Measurements from ENCODE around the gene HOTAIR.

The HOTAIR gene

DNA sequence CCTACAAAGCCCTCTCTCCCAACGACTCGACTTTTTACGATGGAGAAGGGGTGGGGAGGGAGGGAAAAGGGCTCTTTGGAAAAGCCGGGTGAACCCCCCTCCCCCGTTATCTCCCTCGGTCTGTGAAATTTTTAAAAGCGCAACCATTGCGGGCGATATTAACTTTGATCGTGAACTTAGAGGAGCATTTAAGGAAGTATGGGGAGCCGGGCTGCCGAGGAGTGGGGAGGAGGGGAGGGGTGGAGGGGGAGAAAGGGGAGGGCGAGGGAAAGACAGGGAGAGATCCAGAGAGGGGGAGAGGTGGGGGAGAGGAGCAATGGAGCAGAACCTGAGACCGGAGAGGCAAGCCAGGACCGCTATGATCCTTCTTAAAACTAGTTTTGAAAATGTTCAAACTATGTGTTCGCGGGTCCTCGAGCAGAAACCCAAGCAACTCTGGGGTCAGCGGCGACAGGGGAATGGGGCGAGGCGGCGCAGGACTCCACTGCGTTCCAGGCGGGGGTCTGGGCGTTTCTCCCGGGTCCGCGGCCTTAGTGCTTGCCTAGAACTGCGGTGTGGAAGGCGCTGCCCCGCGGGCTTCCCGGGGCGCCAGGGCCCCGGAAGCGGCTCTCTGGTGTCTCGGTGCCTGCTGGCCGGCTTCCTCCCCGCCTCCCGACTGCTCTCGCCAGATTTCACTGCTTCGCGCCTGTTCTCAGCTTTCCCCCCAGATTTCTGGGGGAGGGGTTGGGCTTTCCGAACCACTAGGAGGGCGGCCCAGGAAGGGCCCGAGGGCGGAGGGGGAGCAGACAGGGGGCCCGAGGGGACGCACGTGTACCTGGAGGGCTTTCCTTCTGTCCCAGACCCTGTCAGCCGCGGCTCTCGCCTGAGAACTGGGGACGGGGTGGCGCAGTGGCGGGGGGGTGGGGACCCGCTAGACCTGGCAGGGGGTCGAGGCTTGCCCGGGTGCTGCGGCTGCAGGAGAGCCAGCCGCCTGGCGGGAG is at the start of gene HOTAIR:
Gene HOTAIR, minus strand, starts transcription at position 871 of the 980 bp plus-strand sequence.
- no peak for DNase-seq (ENCODE audit: low spot score)

DNA sequence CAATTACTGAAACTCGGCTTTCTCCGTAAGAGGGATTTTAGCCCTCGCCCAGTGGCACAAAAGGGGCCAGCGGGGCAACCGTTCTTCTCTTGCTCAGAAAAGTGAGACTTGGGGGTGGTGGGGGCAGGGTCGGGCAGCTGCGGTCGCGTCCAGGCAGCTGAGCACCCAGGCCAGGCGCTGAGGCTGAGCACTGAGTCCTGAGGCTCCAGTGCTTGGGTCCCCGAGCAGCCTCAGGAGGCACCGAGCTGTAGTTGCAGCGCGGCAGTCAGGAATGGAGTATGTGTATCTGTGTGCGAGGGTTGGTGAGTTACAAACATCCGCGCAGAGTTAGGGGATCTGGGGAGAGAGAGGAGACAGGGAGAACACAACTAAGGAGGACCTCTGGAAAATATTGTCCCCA is 49.4 kb upstream of the HOTAIR start:
- DNase-seq (ENCODE audit: low spot score), result no peak

DNA sequence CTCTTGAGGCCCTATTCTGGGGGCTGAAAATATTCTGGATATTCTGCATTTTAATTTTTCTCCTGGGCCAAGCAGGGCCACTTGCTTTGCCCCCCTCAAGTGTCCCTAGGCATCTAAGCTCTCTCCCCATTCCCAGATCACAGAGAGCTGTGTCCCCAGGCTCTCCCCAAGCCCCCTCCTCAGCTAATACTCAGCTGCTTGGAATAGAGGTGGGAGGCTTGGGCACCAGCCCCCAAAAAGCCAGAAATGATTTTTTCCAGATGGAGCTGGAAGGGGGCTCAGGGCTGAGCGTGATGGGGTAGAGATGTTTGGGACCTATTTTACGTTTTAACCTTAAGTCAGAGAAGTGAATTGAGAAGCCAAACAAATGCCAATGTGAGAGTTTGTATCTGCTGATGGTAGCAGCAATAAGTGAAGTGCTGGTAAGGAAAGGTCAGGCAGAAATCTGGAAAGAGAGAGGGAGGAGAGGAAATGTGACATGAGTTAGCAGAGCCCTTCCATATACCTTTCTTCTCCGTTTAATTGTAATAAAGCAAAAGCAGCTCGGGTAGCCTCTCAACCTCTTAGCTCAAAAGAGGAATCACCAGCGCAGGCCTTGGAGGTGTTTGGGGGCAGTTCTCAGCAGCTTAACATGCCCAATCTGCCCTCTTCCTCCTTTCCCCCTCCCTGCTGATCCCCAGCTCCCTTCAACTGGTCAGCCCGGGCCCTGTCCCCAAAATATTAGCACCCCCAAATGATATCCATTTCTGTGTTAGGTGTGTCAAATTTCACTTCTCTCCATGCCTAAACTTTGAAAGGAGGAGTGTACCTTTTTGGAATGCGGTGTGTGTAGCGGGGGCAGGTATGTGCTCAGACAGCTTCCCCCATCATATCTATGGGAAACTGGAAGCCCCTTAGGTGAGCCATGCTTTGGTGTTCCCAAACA is 48.5 kb upstream of the HOTAIR start:
- DNase-seq (ENCODE audit: low spot score), result no peak

DNA sequence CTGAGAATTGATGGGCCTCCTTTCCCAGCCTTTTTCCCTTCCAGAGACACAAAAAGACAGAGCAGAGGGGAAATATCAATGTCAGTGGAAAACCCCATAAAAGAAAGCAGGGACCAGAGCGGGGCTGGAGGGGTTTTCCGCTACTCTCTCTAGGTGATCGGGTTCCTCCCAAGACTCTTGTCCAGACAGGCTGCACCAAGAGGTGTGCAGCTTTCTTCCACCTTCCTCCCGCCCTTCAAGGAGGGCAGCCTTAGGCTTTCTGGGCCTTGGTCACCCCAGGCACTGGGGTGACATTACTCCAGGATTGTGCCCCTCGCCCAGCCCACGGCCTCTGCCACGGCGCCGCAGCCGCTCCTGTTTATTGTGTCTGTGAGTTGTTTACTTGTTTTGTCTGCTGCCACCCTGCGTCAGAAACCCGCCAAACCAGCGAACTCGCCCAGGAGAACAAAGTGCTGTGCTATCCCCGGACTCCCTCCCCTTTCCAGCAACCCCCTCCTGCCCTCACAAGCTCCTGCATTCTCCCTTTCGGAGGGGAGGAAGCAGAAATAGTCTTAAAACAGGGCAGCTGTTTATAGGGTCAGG is 46.8 kb upstream of the HOTAIR start:
- no peak for DNase-seq (ENCODE audit: low spot score)

DNA sequence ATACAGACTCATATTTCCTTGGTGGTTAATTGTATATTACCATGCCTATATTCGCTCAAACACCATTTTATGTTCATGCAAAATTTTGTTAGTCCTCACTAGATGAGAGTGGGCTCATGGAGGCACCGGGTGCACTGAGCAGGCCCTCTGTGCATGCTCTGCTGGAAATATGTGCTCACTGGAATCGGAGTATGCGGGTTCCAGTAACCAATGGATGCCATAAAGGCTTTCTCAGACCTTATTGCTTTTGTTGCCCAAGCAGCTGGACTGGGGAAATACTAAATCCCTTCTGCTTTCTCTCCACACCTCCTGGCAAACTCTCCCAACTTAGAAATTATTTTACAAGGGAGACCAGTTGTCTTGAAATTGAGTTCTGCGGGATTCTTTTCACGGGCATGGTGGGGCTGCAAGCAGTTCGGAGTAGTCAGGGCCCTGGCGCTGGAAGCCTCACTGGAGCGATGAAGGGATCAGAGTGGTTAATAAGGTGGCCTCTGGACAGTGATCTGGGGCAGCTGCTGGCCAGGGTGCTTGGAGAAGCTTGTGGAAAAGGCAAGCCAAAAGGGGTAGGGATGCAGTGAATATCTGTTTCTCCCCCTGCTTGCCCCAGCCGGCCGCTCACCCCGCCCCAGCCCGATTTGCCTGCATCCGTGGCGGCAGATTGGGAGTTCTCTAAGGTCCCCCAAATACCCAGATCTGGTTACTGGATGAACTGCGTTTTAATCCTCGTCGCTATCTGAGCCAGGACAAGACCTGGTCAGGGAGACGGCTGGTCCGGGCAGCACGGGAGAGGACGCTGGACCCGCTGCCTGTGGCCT is 46.0 kb upstream of the HOTAIR start:
- no peak for DNase-seq (ENCODE audit: low spot score)

DNA sequence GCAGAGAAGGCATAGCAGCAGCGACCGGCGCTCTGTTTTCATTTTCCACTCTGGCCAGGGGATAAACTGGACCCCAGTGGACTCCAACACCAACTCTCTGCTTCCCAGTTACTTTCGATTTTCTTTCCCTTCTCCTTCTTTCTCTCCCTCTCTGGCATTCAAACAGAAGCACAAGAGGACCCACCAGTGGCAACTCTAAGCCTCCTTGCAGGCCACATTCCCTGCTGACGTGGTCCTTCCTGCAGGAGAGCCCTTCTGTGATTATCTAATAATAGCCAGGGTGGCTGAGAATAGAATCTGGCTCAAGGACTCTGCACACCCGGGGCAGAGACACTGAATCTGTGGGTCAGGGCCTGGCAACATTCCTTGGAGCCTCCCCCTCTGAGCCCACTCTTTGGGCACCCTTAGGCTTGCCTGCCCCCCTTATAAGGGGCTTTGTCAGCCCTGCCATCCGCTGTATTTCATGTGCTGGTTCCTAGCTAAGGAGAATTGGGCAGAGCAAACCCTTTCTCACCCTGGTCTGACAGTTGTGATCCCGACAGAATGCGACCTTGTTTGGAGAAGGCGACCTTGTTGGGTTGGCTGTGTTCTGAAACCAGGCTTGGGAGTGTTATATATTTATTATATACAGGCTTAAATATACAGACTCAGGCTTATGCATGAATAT is 45.3 kb upstream of the HOTAIR start:
- no peak for DNase-seq (ENCODE audit: low spot score)

DNA sequence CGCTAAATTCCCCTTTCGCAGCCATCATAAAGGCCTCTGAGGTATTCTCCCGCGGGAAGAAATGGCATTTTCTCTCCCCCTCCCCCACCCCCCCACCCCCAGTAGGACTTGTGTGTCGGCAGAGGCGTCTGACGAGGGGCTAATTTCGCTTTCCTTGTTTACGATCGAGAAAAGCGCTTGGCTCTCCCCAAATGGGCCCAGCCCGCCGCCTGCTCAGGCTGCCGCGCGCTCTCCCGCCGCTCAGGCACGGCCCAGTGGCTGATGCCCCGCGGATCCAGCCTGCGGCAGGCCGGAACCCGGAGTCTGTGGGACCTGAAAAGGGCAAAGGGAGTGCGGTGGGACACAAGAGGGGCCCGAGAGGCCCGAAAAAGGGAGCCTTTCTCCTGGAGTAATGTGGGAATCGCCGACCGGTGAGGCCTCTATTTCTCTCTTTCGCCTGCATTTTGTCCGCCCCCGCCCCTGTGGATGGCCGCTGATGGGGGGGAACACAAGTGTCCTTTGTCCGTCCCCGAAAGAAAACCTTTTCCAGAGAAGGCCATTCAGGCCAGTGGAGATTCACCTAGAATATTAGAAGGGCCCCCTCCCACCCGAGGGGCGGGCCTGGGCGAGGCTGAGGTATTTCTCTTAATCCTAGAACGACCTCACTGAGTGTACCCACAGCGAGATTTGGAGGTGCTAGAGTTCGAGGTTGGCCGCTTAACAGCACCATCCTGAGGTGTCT is 44.5 kb upstream of the HOTAIR start:
- no peak for DNase-seq (ENCODE audit: low spot score)

DNA sequence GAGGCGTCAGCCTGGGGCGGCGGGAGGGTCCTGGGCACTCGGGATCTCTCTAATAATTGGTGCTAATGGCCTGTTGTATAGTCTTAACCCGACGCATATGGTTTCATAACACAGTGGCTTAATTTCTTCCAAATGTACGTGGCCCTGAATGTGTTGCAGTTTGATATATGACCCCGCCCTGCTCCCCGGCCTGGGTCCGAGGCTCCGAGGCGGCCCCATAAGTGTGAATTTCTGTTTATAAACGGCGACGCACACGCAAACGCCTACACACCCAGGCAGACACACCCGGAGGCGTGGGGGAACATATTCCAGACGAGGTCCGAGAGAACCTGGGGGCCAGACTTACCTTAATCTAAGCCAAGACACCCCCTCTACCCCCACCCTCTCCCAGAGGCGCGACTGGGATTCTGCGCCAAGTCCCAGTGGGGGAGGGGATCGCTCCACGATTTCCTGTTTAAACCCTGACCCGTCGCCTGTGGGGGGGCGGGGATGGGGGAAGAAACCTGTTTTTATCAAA is 43.8 kb upstream of the HOTAIR start:
- no peak for DNase-seq (ENCODE audit: low spot score)

DNA sequence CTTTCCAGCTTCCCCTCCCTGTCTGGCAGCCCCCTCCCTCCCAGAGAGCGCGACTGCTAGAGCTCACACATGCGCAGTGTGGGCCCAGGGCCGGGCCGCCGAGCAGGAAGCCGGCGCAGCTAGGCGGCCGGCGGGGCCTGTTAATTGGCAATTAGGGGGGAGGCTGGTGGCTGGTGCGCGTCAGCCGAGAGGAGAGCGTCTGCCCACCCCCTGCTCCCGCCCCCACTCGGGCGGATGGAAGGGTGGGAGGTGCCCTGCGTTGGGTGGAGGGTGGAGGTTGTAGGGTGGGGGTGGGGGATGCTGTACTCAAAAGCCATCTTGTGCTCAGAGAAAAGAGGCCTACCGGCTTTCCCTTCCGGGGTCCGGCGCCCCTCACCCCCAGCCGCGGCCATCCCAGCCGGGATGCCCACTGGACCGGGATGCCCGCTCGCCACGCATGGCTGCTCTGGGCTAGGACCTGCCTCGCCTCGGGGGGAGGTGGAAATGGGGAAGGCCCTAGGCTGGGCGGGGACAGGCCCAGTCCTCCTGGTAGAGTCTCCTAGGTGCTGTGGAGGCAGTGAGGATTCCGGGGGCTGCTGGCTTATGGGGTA is 43.2 kb upstream of the HOTAIR start:
- peak; percentile 88 for DNase-seq (ENCODE audit: low spot score)

DNA sequence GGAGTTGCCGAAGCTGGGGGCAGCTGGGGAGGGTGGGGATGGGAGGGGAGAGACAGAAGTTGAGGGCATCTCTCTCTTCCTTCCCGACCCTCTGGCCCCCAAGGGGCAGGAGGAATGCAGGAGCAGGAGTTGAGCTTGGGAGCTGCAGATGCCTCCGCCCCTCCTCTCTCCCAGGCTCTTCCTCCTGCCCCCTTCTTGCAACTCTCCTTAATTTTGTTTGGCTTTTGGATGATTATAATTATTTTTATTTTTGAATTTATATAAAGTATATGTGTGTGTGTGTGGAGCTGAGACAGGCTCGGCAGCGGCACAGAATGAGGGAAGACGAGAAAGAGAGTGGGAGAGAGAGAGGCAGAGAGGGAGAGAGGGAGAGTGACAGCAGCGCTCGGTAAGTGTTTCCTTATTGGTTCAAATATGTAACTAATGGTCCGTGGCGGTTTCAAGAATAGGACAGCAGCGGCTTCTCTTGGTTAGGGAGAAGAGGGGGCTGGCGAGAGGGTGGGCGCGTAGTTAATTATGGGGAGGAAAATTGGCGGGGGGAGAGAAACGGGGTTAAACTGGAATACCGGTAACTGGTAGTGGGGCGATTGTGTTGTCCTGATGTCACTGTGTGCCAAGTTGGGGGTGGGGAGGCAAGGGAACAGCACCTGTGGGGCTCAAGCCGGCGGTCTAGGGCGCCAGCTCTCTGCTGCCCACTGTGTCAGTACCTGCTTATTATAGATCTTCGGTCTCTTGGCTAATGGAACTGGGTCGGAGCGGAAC is 42.5 kb upstream of the HOTAIR start:
- peak; percentile 77 for DNase-seq (ENCODE audit: low spot score)

DNA sequence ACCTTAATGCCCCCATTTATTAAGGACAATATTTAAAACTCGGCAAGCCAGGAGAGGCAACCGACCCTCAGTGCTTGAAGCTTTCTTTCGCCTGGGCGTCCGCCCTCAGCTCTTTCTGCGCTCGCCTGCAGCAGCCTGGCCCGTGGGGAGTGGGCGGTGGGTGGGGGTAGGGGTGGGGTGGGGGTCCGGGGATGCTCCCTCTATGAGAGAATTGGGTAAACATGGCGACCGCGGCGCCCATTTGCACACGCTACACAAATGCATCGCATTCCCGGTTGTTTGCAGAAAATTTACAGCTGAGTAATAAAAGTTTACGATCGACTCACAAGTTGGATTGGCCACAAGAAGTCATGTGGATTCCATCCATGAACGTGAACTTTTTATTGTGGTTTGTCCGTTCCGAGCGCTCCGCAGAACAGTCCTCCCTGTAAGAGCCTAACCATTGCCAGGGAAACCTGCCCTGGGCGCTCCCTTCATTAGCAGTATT is 41.8 kb upstream of the HOTAIR start:
- DNase-seq (ENCODE audit: low spot score), result peak; percentile 81

DNA sequence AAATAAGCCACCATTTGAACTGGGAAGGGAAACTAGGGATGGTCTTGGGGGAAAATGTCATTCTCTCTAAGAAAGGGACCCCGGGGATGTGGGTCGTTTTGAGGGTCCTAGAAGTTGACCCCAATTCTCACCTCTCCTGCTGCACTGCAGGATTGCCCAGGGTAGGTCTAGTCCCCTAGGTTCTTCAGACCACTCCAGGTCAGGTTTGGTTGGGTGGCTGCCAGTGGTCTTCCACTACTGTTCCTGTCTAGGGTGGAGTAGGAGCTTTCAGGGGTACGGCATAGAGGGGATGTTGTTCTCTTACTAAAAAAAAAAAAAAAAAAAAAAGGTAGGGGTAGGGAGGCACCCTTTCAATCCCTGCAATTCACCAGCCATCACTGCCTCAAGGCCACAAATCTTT is 41.3 kb upstream of the HOTAIR start:
- DNase-seq (ENCODE audit: low spot score), result no peak

DNA sequence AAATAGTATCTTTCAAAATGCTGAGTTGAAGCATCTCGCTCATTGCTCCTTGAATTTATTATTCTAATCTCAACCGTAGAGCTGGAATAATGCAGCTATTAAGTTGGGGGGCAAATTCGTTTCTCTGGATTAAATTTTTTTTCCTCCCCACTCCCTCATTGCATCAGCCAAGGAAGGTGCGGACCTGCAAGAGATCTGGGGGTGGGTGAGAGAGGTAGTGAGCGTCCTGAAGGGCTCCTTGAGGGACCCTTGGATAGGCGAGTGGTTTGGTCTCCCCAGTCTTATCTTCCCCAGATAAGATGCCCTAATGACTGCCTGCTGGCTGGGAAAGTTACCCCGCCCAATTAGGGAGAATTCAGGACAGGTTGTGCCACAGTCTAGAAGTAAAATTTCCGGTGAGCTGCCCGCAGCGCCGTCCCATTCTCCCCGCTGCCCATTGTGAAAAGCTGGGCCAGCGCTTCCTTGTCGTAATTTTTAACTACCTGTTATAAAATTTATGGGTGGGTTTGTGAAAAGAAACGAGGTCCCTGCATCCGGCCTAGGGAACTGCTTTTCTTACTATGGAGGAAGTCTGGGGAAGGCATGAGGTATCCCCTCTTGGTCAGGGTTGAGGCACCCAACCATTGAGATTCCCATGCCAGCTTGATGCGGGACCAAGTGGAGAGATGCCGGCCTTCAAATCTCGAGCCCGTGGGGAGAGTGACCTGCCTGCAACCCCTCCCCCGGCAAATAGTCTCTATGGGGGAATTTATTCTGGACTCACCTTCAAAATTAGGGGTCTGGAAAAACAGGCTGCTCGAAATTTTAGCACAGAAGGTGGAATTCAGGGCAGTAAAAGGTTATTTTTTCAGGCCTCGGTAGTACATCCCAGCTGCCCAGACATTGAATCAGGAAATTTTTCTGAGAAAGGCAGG is 40.5 kb upstream of the HOTAIR start:
- no peak for DNase-seq (ENCODE audit: low spot score)

DNA sequence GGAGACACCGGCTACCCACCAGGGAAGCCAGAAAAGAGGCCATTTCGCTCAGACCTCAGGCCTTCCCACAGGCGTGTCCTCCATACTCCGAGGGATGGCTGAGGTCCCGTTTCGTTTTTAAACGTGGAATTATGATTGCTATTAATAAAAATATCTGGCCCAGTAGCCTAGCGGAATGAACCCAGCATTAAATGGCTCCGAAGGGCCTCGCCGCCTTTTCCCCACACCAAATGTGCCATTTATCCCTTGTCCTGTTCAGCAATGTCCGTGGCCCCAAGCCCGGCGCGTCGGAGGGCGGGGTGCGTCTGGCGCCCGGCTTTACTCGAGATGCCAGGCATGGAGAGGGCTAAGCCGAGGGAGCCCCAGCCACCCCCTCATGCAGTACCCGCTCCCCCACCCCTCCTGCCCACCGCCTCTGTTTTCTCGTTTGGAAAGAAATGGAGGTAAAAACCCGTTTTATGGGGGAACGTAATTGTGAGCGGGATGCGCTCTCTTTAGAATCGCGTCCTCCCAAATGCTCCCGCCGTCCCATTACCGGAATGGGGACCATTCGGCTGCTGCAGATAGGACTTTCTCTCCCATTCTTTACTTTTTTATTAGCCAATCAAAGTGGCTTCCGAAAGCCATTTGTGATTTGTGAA is 39.7 kb upstream of the HOTAIR start:
- no peak for DNase-seq (ENCODE audit: low spot score)

DNA sequence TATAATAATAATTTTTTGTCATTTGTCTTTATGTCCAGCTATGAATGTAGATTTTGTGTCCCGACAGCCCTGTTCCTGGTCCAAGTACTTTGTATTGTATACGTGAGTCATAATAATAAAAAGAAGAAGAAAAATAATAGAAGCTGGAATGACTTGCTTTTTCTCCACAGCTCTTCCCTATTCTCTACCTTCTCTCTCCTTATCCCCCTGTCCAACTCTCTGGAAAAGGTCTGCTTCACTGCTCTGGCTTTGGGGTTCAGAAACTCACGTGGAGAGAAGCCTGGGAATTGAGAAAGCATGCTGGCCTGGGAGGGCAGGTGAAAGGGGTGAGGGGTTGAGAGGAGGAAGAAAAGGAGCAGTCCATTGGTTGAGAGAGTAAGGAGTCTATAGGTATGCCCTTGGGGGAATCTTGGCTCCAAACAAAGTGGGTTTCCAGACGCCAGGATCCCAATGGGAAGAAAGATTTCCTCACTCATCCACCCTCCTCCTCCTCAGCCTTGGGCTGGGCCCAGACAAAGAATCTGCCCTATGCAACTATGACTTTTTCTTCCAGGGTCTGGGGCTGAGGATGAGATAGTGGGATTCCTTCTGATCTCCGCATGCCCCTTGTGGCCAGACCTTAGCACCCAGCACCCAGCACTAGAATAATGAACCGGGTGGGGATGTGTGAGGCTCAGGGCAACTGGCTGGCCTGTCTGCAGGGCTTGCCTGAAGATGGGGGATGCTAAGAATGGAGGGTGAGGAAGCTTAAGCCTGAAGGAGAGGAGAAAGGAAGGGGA is 38.1 kb upstream of the HOTAIR start:
- no peak for DNase-seq (ENCODE audit: low spot score)

Measured in cerebellar cortex (tissue), 1 donor.